ENCODE measurements around the gene PTPN3. TPM values are rescaled to one million over a fixed set of nuclear protein-coding genes. Genes with fewer than 3 reads are reported as not detected.
A peak's percentile ranks its signal among the peaks of the same experiment; 100 is the strongest.

Gene PTPN3
- total and polyA plus RNA-seq, 4 donors: 4.3 to 22.9 (median 9.4) TPM

- no peaks in the 10 kb centered on the region for H3K4me1 ChIP-seq (ENCODE audit: control insufficient read depth in 1 of 2, insufficient read depth in 2 of 2, low read length in 2 of 2)
- H3K4me3 ChIP-seq (ENCODE audit: low read length in 2 of 2): no peak overlapping the region
- ATAC-seq (ENCODE audit: low FRiP score): no peak
- DNase-seq: no peak
- intact Hi-C loops (cut with DNase I): no loop called here
- H3K36me3 ChIP-seq (ENCODE audit: control insufficient read depth in 1 of 2, insufficient read depth in 2 of 2, low read length in 1 of 2): no peaks in the 10 kb centered on the region
- 89 to 95% methylated on average over 3 of the region's 3 CpGs for WGBS, 2 donors
- no peaks in the 10 kb centered on the region for H3K27me3 ChIP-seq (ENCODE audit: control insufficient read depth in 1 of 2, insufficient read depth in 2 of 2, low read length in 1 of 2)
- H3K9me3 ChIP-seq (ENCODE audit: control insufficient read depth, low read length): no peaks in the 10 kb centered on the region
- no peak overlapping the region for H3K27ac ChIP-seq (ENCODE audit: low read depth in 1 of 2, low read length in 2 of 2)
These were observed 161.7 kb downstream of the PTPN3 start for GRCh38 chr9:109336409-109336808.

- Histone ChIP-seq H3K27ac (ENCODE audit: low read depth in 1 of 2, low read length in 2 of 2) (no peak overlapping the region), H3K9me3 (ENCODE audit: control insufficient read depth, low read length) (no peaks in the 10 kb centered on the region), H3K36me3 (ENCODE audit: control insufficient read depth in 1 of 2, insufficient read depth in 2 of 2, low read length in 1 of 2) (no peaks in the 10 kb centered on the region), H3K4me3 (ENCODE audit: low read length in 2 of 2) (no peak overlapping the region), H3K4me1 (ENCODE audit: control insufficient read depth in 1 of 2, insufficient read depth in 2 of 2, low read length in 2 of 2) (no peaks in the 10 kb centered on the region), H3K27me3 (ENCODE audit: control insufficient read depth in 1 of 2, insufficient read depth in 2 of 2, low read length in 1 of 2) (no peaks in the 10 kb centered on the region)
- intact Hi-C loops (cut with DNase I): no loop called here
- no peak for DNase-seq
- 81 to 93% methylated on average over 2 of the region's 2 CpGs for whole genome bisulfite sequencing, 2 donors
- no peak for ATAC-seq (ENCODE audit: low FRiP score)
These were observed 162.2 kb downstream of the PTPN3 start for GRCh38 chr9:109335929-109336328.

- ATAC-seq (ENCODE audit: low FRiP score) (no peak), DNase-seq (no peak)
- no peaks in the 10 kb centered on the region for H3K27me3 ChIP-seq (ENCODE audit: control insufficient read depth in 1 of 2, insufficient read depth in 2 of 2, low read length in 1 of 2)
- WGBS, 2 donors: 86 to 87% methylated on average over 7 of the region's 7 CpGs
- no peaks in the 10 kb centered on the region for H3K9me3 ChIP-seq (ENCODE audit: control insufficient read depth, low read length)
- intact Hi-C loops (cut with DNase I): no loop called here
- H3K4me3 ChIP-seq (ENCODE audit: low read length in 2 of 2): no peak overlapping the region
- H3K27ac ChIP-seq (ENCODE audit: low read depth in 1 of 2, low read length in 2 of 2): no peak overlapping the region
- H3K4me1 ChIP-seq (ENCODE audit: control insufficient read depth in 1 of 2, insufficient read depth in 2 of 2, low read length in 2 of 2): no peaks in the 10 kb centered on the region
- no peaks in the 10 kb centered on the region for H3K36me3 ChIP-seq (ENCODE audit: control insufficient read depth in 1 of 2, insufficient read depth in 2 of 2, low read length in 1 of 2)
These were observed 163.0 kb downstream of the PTPN3 start for GRCh38 chr9:109335121-109335520.

GRCh38 chr9:109331353-109331752 is 166.8 kb downstream of the PTPN3 start:
- intact Hi-C loops (cut with DNase I): no loop called here
- H3K27ac ChIP-seq (ENCODE audit: low read depth in 1 of 2, low read length in 2 of 2): peak overlapping the region in 1 of 2 donors; percentile 10
- 6 to 12% methylated on average over 5 of the region's 5 CpGs for WGBS, 2 donors
- no peaks in the 10 kb centered on the region for H3K4me1 ChIP-seq (ENCODE audit: control insufficient read depth in 1 of 2, insufficient read depth in 2 of 2, low read length in 2 of 2)
- H3K36me3 ChIP-seq (ENCODE audit: control insufficient read depth in 1 of 2, insufficient read depth in 2 of 2, low read length in 1 of 2): no peaks in the 10 kb centered on the region
- H3K27me3 ChIP-seq (ENCODE audit: control insufficient read depth in 1 of 2, insufficient read depth in 2 of 2, low read length in 1 of 2): no peaks in the 10 kb centered on the region
- ATAC-seq (ENCODE audit: low FRiP score) (peak; percentile 58), DNase-seq (peak; percentile 65 to 77)
- H3K9me3 ChIP-seq (ENCODE audit: control insufficient read depth, low read length): no peaks in the 10 kb centered on the region
- no peak overlapping the region for H3K4me3 ChIP-seq (ENCODE audit: low read length in 2 of 2)

GRCh38 chr9:109329638-109330258 is 168.4 kb downstream of the PTPN3 start:
- Histone ChIP-seq H3K4me1 (ENCODE audit: control insufficient read depth in 1 of 2, insufficient read depth in 2 of 2, low read length in 2 of 2) (no peaks in the 10 kb centered on the region), H3K27ac (ENCODE audit: low read depth in 1 of 2, low read length in 2 of 2) (no peak overlapping the region), H3K27me3 (ENCODE audit: control insufficient read depth in 1 of 2, insufficient read depth in 2 of 2, low read length in 1 of 2) (no peaks in the 10 kb centered on the region), H3K4me3 (ENCODE audit: low read length in 2 of 2) (no peak overlapping the region), H3K9me3 (ENCODE audit: control insufficient read depth, low read length) (no peaks in the 10 kb centered on the region), H3K36me3 (ENCODE audit: control insufficient read depth in 1 of 2, insufficient read depth in 2 of 2, low read length in 1 of 2) (no peaks in the 10 kb centered on the region)
- 26 to 28% methylated on average over 10 to 11 of the region's 11 CpGs for whole genome bisulfite sequencing, 2 donors
- ATAC-seq (ENCODE audit: low FRiP score): peak; percentile 27
- intact Hi-C loops (cut with DNase I): loop anchor here (10.0 kb wide), 2 partner anchors 145 to 395 kb away; partner anchors contain the start of genes ABITRAM (in 1 of the 2) and ELP1 (in 1 of the 2)
- peak in 1 of 2 donors; percentile 53 for DNase-seq

- H3K27ac ChIP-seq (ENCODE audit: low read depth in 1 of 2, low read length in 2 of 2): no peak overlapping the region
- WGBS, 2 donors: 20 to 28% methylated on average over 12 of the region's 12 CpGs
- H3K36me3 ChIP-seq (ENCODE audit: control insufficient read depth in 1 of 2, insufficient read depth in 2 of 2, low read length in 1 of 2): no peaks in the 10 kb centered on the region
- ATAC-seq (ENCODE audit: low FRiP score) (peak; percentile 71), DNase-seq (peak; percentile 77 to 88)
- no peaks in the 10 kb centered on the region for H3K27me3 ChIP-seq (ENCODE audit: control insufficient read depth in 1 of 2, insufficient read depth in 2 of 2, low read length in 1 of 2)
- no peaks in the 10 kb centered on the region for H3K4me1 ChIP-seq (ENCODE audit: control insufficient read depth in 1 of 2, insufficient read depth in 2 of 2, low read length in 2 of 2)
- H3K4me3 ChIP-seq (ENCODE audit: low read length in 2 of 2): no peak overlapping the region
- H3K9me3 ChIP-seq (ENCODE audit: control insufficient read depth, low read length): no peaks in the 10 kb centered on the region
- intact Hi-C loops (cut with DNase I): loop anchor here (10.0 kb wide), 2 partner anchors 144 to 394 kb away; partner anchors contain the start of genes ABITRAM (in 1 of the 2) and ELP1 (in 1 of the 2)
These were observed 169.0 kb downstream of the PTPN3 start for GRCh38 chr9:109328978-109329637.

Small RNA genes within 50 kb of the gene (microRNA-seq; reads per million reads assigned to microRNA genes)
- gene MIR3927: 0 to 0.60 reads per million in 2 donors

Other genes with a start within 250 kb of the PTPN3 start
- 1 to 10 TPM in 1 of 2 donors, under 1 TPM in 1; 0.63 to 1.3 TPM for gene EPB41L4B, start 177.2 kb downstream of the PTPN3 start, total RNA-seq
- gene EPB41L4B, start 177.2 kb downstream of the PTPN3 start, polyA plus RNA-seq: 10 to 100 TPM in 1 of 2 donors, under 1 TPM in 1; 0.74 to 23.0 TPM